SW480 (cell line): Measurements from ENCODE around the gene COA1.
"Not testable (repeated sequence)": the region's sequence is repeated elsewhere in the genome, so short reads cannot be mapped to it uniquely, and the experiment has no call there.

Experiments
- DNase-seq: peaks from one replicate; pipeline ENCODE4 v3.0.0-alpha.2; 2016; ENCODE audit warnings: low spot score

Gene COA1, protein sequence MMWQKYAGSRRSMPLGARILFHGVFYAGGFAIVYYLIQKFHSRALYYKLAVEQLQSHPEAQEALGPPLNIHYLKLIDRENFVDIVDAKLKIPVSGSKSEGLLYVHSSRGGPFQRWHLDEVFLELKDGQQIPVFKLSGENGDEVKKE

DNA sequence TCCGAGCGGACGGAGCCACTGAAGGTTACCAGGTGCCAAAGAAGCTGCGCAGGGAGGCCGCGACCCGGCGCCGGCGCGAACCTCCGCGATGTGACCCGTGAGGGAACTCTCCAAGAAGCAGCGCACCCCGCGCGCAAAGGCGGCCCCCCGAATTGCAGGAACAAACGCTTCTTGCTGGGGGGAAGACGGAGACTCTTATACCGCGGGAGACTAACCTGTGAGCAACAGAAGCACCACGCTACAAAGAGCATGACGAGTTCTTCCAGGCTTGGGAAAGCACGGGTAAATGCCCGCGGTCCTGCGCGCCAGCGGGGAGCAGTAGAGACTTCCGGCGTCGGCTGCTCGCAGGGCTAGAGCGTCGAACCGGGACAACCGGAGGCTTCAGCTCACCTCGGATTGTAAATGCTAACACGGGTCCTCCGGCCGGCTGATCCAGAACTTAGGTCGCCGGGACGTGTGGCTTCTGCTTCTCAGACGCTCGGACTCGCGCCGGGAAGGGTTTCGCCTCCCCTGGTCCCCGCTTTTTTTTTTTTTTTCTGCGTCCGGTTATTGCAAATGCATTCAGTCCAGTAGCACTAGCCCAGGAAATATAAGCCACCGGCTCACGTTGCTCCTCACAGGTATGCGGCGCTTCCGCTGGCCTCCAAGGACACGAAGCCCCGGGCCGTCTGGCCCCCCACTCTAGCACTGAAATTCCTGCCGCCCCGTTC, at the start of gene COA1:
COA1 (minus strand) TSS at position 310 of the 710 bp plus-strand sequence. CDS start 80,909 bp downstream, outside the sequence.
- peak; percentile 98 for DNase-seq

DNA sequence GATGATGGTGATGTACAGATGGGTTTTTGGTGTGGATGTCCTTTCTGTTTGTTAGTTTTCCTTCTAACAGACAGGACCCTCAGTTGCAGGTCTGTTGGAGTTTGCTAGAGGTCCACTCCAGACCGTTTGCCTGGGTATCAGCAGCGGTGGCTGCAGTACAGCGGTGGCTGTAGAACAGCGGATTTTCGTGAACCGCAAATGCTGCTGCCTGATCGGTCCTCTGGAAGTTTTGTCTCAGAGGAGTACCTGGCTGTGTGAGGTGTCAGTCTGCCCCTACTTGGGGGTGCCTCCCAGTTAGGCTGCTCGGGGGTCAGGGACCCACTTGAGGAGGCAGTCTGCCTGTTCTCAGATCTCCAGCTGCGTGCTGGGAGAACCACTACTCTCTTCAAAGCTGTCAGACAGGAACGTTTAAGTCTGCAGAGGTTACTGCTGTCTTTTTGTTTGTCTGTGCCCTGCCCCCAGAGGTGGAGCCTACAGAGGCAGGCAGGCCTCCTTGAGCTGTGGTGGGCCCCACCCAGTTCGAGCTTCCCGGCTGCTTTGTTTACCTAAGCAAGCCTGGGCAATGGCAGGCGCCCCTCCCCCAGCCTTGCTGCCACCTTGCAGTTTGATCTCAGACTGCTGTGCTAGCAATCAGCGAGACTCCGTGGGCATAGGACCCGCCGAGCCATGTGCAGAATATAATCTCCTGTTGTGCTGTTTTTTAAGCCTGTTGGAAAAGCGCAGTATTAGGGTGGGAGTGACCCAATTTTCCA, 49.1 kb upstream of the COA1 start:
- DNase-seq: not testable (repeated sequence)

DNA sequence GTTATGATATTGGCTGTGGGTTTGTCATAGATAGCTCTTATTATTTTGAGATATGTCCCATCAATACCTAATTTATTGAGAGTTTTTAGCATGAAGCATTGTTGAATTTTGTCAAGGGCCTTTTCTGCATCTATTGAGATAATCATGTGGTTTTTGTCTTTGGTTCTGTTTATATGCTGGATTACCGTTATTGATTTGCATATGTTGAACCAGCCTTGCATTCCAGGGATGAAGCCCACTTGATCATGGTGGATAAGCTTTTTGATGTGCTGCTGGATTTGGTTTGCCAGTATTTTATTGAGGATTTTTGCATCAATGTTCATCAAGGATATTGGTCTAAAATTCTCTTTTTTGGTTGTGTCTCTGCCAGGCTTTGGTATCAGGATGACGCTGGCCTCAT, 45.9 kb upstream of the COA1 start:
- DNase-seq: not testable (repeated sequence)

DNA sequence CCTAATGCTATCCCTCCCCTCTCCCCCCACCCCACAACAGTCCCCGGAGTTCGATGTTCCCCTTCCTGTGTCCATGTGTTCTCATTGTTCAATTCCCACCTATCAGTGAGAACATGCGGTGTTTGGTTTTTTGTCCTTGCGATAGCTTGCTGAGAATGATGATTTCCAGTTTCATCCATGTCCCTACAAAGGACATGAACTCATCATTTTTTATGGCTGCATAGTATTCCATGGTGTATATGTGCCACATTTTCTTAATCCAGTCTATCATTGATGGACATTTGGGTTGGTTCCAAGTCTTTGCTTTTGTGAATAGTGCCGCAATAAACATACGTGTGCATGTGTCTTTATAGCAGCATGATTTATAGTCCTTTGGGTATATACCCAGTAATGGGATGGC, 43.9 kb upstream of the COA1 start:
- not testable (repeated sequence) for DNase-seq

DNA sequence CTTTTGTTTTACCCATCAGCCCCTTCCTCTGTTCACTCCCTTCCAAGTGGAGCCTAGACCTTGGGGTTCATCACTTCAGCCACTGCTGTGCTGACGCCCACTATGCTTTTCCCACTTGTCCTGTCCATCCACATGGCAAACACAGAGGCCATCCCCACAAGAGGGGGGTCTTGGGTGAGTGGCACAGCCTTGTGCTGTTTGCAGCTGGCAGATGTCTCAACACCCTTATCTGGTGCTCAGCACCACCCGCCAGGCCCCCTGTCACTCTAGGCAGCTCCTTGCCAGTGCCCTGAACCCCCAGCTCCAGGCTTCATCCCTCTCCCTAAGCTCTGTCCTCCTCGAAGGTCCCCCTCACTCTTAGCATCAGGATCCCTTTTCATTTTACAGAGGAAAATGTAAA, 42.2 kb upstream of the COA1 start:
- no peak for DNase-seq

DNA sequence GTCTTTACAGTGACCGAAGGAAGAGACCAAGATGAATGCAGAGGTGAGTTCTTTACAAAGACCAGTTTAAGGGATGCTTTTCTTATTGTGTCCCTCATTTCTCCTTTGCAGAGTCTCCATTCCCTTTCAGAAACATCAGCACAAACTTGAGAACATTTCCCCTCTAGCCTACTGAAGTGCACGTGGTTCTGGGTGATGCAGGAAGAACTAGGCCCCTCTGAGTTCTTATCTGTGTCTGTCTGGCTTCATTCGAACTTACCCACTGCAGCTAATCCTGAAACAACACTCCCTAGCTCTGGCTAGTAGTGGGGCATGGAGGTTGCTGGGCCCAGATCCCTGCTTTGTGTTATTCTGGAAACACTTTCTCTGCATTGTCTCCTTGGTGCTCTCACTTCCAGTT, 41.8 kb upstream of the COA1 start:
- no peak for DNase-seq

DNA sequence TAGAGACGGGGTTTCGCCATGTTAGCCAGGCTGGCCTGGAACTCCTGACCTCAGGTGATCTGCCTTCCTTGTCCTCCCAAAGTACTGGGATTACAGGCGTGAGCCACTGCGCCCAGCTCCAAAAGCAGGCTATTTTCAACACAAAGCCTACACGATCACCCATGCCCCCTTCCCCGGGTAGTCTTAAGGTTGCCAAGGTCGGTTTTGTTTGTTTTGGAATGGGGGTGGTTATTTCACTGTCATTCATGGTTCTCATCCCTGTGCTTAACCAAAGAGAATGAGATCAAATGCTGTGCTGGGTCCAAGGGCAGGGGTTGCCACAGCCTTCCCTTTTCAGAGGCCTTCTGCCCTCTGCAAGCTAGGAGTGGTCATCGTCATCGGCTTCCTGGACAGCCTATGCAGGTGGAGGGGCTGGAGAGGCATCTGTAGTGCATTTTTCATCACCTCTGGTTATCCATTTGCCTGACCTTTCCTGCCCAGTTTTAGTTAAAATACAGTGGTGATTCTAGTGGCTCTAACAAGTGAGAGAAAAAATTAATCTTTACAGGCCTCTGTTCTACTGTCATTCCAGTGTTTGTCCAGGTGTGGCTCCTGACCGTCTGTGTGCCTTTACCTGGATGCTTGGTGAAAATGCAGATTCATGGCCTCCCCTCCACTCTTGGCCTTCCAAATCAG, 40.6 kb upstream of the COA1 start:
- no peak for DNase-seq

DNA sequence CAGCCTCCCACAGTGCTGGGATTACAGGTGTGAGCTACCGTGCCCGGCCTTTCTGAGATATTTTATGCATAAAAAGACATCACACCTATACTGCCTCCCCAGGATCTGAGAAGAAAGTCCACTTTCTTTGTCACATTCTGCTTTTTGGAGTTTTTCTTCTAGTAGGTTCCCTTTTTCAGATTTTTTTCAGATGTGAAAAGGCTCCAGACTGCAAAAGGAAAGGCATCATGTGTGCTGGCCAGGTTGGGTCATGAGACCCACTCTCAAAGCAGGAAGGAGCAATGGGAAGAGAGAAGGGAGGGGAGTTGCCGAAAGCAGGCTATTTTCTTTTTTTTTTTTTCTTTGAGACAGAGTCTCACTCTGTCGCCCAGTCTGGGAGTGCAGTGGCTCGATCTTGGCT, 40.0 kb upstream of the COA1 start:
- no peak for DNase-seq

DNA sequence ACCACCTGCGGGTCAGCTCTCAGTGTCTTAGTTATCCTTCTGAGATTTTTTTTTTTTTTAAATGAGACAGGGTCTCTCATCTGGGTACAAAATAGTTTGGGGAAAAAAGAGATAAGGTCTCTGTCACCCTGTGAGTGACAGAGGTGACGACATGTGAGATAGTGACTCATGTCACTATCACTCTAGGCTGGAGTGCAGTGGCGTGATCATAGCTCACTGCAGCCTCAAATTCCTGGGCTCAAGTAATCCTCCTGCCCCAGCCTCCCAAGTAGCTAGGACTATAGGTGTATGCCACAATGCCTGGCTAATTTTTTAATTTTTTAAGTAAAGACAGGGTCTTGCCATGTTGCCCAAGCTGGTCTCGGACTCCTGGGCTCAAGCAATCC, 39.6 kb upstream of the COA1 start:
- no peak for DNase-seq

DNA sequence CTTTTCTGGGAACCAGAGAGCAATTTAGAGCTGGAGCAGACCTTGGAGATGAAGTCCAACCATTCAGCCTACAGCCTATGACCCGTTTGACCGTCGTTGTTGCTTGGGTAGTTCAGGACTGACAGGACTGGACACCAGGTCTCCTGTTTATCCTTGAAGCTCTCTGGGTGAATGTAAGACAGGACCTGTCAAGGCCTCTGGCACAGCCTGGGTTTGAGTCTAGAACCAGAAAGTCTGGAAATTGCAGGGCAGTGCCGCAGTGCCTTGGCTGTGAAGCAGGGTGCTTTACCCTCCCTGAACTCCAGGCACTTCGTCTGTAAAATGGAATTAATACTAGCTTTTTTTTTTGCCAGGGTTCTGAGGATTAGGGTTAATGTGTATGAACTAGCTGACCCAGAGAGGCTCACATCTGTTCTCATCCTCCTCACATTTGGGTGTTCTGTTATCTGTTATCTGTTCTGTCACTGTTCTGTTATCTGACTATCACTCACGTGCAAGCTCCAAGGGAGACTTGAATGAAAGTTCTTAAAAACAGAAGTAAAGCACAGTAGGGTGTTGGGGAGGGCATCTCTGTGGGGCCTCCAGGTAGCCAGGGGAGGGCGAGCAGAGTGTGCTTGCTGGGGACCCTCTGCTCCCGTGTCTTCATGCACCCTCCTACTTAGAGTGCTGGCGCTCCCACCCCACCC, 39.0 kb upstream of the COA1 start:
- DNase-seq: no peak

DNA sequence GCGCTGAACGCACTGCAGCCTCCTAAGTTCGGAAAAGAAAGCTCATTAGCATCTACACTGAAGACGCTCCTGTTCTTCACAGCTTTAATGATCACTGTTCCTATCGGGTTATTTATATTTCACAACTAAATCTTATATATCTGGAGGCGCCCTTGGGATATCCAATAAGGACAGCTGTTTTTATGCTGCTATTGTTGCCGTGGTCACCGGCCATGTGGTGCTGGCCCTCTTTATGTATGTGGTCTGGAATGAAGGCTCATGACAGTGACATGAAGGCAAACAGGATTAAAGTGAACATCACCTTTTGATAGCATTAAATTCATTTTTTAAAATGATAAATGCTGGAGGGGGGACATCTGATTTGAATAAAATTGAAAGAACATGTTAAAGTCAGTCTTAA, 38.0 kb upstream of the COA1 start:
- DNase-seq: no peak

DNA sequence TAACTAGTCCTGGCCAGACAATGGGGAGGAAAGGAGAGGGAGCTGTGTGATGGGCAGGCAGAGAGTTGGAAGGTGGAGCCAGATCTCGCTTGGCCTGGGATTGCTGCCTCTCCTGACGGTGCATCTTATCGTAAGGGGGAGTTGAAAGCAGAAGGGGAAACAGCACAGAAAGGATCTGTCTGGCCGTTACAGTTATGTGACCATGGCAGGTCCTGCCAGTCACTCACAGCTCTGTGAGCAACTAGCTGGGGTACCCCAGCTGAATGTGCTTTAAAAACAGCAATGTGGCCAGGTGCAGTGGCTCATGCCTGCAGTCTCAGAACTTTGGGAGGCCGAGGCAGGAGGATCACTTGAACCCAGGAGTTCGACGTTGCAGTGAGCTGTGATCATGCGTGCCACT, 37.2 kb upstream of the COA1 start:
- no peak for DNase-seq

DNA sequence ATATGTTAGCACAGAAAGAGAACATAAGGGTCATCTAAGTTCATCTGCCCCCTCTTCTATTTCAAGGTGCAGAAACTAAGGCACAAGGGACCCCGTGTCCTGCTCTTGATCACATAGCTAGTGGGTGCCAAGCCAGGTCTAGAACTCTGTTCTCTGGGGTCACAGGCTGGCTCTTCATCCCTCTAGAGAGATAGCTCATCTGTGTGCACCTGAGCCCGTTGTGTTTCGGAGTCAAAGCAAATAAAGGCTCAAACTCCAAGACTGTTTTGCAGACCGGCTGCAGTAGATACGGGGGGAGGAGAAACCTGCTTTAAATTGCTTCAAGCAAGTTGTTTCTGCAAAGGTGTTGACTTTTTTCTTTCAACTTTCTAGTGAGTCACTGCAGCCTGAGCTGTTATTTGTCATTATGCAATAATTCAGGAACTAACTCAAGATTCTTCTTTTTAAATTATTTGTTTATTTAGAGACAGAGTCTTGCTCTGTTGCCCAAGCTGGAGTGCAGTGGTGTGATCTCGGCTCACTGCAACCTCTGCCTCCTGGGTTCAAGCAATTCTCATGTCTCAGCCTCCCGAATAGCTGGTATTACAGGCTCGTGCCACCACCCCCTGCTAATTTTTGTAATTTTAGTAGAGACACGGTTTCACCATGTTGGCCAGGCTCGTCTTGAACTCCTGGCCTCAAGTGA, 35.6 kb upstream of the COA1 start:
- DNase-seq: no peak

DNA sequence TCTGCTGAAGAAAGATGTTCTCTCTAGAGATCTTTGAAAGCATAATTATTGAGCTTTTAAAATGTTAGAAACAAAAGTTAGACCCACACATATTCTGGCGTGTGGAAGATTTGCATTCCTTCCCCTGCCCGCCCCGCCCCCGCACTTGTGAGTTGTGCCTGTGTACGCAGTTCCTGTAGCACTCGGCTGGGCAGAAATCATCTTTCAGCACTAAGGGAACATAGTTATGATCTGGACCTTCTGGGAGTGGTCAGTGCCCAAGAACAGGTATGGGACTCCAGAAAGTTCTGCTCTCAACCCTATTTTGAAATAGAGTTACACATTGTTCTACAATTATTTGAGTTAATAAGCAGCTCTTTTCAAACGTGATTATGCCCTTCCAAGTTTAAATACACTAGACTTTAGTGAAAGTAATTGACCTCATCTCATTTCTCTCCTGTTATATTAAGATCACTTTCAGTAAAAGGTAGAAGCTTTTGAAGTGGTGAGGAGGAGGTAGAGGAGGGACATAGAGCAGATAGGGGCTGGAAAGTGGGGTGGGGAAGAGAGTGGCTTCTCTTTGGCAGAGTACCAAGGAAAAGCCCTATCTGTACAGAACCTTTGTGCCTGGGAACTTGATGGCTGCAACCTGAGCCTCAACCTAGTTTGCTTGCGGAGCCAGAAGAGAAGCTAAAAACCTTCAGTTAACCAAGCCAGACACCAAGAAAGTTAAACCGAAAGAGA, 34.9 kb upstream of the COA1 start:
- peak; percentile 75 for DNase-seq

DNA sequence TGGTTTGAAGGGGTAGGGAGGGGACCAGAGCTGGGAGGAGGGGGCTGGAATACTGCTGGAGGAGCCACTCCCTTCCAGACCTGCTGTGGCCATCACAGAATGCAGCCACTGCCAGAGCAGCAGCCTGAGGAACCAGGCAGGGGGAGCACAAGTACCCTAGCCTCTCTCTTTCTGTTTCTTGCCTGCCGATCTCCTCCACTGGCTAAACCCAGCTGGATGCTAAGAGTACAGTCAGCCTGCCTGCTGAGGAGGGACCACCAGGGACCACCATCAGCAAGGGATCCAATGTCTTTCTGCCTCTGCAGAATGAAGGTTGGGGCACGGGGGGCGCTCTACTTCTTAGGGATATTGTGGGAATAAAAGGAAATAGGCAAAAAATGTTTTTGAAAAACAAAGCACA, 33.9 kb upstream of the COA1 start:
- DNase-seq: no peak

DNA sequence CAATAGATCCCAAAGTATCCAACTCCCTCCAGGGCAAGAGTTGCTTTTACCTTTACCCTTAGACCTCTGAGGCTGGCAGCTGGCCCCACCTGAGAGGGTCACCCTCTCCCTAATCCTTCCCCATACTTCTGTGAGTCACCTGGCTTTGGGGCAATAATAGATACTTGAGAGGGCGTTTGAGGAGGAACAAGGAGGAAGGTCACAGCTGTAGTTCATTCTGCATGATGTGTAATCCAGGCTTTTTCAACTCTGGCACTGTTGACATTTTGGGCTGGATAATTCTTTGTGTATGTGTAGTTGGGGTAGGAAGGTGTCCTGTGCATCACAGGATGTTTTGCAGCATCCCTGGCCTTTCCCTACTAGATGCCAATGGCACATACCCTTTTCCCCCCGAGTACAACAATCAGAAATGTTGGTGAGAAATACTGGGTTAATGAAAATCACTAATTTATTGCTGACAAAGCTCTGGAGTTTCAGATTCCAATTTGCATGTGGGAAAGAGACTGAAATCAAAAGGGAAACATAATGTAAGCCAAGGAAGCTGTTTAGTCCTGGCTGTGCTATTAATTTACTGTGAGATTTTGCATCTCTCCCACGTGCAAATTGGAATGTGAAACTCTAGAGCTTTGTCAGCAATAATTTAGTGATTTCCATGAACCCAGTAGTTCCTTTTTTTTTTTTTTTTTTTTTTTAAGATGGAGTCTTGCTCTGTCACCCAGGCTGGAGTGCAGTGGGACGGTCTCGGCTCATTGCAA, 32.8 kb upstream of the COA1 start:
- no peak for DNase-seq

DNA sequence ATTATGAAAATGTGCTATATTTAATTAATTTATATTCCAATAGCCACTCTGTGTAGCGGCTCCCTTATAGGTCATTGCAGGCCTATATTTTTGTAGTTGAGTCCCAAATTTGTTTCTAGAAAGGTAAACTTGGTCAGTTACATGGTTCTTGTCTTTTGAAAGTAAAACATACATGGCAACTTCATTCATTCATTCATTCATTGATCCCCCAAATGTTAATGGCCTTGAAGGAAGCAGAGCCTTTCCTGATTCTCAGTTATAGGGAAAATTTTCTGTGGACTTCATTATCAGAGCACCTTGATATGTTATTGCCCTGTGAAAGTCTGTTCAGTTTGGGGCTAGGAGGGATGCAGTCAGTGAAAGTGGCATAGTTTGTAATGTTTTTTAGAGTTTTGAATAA, 32.1 kb upstream of the COA1 start:
- no peak for DNase-seq

DNA sequence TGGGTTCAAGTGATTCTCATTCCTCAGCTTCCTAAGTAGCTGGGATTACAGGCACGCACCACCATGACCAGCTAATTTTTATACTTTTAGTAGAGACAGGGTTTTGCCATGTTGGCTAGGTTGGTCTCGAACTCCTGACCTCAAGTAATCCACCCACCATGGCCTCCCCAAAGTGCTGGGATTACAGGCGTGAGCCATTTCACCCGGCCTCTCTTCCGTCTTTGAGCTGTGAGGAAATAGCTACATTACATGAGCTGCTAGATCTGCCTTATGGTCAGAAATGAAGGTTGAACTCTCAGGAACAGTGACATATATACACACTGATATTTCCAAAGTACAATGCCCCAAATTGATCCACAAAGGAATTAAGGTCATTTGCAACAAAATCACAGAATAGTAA, 31.5 kb upstream of the COA1 start:
- DNase-seq: no peak

DNA sequence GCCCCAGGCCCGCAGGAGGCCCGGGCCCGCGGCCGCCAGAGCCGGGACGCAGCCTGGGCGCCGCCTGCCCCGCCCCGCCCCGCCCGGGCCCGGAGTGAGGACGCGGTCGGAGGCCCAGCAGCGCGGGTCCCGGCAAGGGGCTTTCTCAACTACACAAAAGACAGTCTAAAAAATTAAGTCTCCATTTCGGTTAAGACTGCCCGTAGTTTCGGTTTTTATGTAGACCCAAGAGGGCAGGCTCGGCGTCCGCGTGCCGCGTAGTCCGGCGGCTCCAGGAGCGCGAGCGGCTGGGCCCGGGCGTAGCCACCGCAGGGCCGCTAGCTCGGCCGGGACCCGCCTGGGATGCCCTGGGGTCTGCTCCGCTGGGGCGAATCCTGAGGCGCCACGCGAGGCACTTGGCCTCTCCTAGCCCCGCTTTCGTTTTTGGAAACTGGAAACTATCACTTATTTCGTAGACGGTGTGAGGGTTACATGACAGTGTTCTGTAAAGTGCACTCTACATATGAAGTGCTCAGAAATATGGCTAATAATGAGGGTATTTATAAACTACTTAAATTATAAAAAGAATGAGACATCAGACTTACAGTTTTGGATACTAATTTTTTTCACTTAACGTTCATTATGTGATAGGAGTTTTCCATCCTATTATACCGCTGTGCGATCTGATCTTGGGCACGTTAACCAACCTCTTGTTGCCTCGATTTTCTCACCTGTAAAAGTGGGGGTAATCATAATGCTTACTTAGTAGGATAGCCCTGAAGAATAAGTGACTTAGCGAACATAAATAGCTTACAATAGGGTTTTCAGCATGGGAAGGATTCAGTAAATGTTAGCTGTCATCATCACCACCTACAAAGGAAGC, 29.7 kb upstream of the COA1 start:
- peak; percentile 42 for DNase-seq
